Heart right ventricle (tissue), 16 donors: ENCODE data around the gene FBN1. TPM values are rescaled to one million over a fixed set of nuclear protein-coding genes. Genes with fewer than 3 reads are reported as not detected.

Source experiments
- ATAC-seq, 8 donors: fragments of 200-7000 bp; cut with Tn5 transposase; one replicate each; pipeline ENCODE4 v1.9.1; 2020; ENCODE audit warnings: mild to moderate bottlenecking in 8 of 8, moderate library complexity in 8 of 8, moderate number of reproducible peaks in 1 of 8
- DNase-seq, 2 donors: peaks; one replicate each; pipeline ENCODE4 v3.0.0-alpha.2; 2020
- H3K27ac ChIP-seq, 10 donors: fragments of 200-600 bp; sonication (generic) in 2 of 10; one replicate each; pipeline versions ENCODE4 v1.5.0 to v1.8.0; 2020 to 2022; ENCODE audit warnings: mild to moderate bottlenecking in 3 of 10
- H3K27me3 ChIP-seq, 7 donors: fragments of 200-600 bp; one replicate each; pipeline ENCODE4 v1.8.0; 2021 to 2022; ENCODE audit warnings: mild to moderate bottlenecking in 2 of 7
- H3K36me3 ChIP-seq, 9 donors: fragments of 200-600 bp; sonication (generic) in 1 of 9; one replicate each; pipeline versions ENCODE4 v1.5.0 to v1.8.0; 2020 to 2022; ENCODE audit warnings: mild to moderate bottlenecking in 2 of 9
- H3K4me1 ChIP-seq, 9 donors: fragments of 200-600 bp; sonication (generic) in 1 of 9; one replicate each; pipeline versions ENCODE4 v1.5.0 to v1.8.0; 2020 to 2022; ENCODE audit warnings: mild to moderate bottlenecking in 4 of 9
- H3K4me3 ChIP-seq, 10 donors: fragments of 200-600 bp; sonication (generic) in 2 of 10; one replicate each; pipeline versions ENCODE4 v1.5.0 to v1.8.0; 2020 to 2022; ENCODE audit warnings: mild to moderate bottlenecking in 7 of 10, moderate library complexity in 2 of 10
- H3K9me3 ChIP-seq, 11 donors: fragments of 200-600 bp in 10 of 11; sonication (generic) in 2 of 11; one replicate each; pipeline versions ENCODE4 v1.5.0 to v1.8.0; 2013 to 2022; ENCODE audit warnings: mild to moderate bottlenecking in 2 of 11, control low read depth in 1 of 11, moderate library complexity in 1 of 11
- WGBS, 2 donors: extraction: QIAGEN DNeasy Blood & Tissue Kit; methylation state at CpG; one replicate each; pipeline ENCODE4 v1.1.7; 2013; ENCODE audit warnings: inconsistent platforms in 1 of 2; 5-methylcytosine and 5-hydroxymethylcytosine counted together
- intact Hi-C, 10 donors: fragments of 100-400 bp; cut with DNase I; formaldehyde crosslinking; loops; one replicate each; pipeline versions ENCODE4 v1.11.1 to v1.14.2; 2022
- polyA plus RNA-seq, 2 donors: library from polyadenylated mRNA; stranded (reverse); fragments of 200-250 nt; gene quantifications; one replicate each; pipeline ENCODE4 v1.2.3, GENCODE V29; 2013
- total RNA-seq, 10 donors: library from RNA; stranded (reverse); fragmentation: NEBNext Ultra II Directional in 3 of 10; extraction: Animal tissue kit (Norgen Biotek cat#: 25700) in 3 of 10; gene quantifications; one replicate each; pipeline versions ENCODE4 v1.2.1 to v1.2.4, GENCODE V29; 2021 to 2023
- TF ChIP-seq, protein P1 (sequence below), 9 donors: fragments of 200-600 bp; sonication (generic) in 2 of 9; IDR thresholded peaks; one replicate each; pipeline versions ENCODE4 v1.5.0 to v1.8.0; 2021 to 2022; ENCODE audit warnings: antibody characterized with exemption in 9 of 9, mild to moderate bottlenecking in 5 of 9, moderate library complexity in 1 of 9
- donor health status: Arrhythmogenic right ventricular cardiomyopathy.
- donor health status: ischemic (EF 13 %, LVEDD 7.1; RV severe dilation, severe dysfunction).
- donor health status: healthy with polysubstance abuse.
- donor health status: DM: no; HTN: yes; CAD: no.
- donor health status: DM: no; HTN: no; CAD: no.
- donor health status: ischemic (EF 25% LVEDD 6.9; RV normal size, moderate dysfunction).
- donor health status: ischemic (EF 25% LVEDD 5.7; RV mildly dilated, moderate dysfunction).
- donor health status: healthy.
- donor health status: DM: yes; HTN: yes; CAD: no.
- donor health status: Ischemic cardiomyopathy.
- donor health status: ischemic (EF 35%, LVEDD 5.7; RV mildly dilated, moderate dysfunction).
- donor health status: nonischemic (EF 11% LVEDD 7.7; RV severe dilation, severe dysfunction).
- donor health status: DM: yes; HTN: yes; CAD: no.
- donor health status: PGD.
- donor health status: ischemic (EF 29% LVEDD 5.4; RV normal size, mild dysfunction).
- donor health status: nonischemic (EF 23%, LVEDD 6.1; RV moderate dilation, normal function).

FBN1 gene
- total and polyA plus RNA-seq, 12 donors, result 7.0 to 116 (median 31.1) TPM

DNA sequence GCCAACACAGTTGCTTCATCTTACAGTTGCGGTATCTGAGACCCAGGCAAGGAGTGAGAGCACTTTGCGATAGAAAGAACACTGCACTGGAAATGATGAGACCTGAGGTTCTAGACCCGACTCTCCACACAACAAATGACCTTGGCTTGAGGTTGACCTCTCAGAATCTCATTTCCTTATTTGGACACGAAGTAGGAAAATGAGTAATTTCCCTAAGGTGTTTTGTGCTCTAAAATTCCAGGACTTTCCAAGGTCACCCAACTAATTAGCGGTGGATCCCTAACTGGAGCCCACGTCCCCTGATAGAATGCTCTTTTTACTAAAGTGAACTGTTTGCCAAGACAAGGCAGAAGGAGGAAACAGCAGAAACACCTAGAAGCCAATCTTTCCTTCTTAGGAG is 26.7 kb upstream of the FBN1 start:
- TF ChIP-seq, protein P1, sequence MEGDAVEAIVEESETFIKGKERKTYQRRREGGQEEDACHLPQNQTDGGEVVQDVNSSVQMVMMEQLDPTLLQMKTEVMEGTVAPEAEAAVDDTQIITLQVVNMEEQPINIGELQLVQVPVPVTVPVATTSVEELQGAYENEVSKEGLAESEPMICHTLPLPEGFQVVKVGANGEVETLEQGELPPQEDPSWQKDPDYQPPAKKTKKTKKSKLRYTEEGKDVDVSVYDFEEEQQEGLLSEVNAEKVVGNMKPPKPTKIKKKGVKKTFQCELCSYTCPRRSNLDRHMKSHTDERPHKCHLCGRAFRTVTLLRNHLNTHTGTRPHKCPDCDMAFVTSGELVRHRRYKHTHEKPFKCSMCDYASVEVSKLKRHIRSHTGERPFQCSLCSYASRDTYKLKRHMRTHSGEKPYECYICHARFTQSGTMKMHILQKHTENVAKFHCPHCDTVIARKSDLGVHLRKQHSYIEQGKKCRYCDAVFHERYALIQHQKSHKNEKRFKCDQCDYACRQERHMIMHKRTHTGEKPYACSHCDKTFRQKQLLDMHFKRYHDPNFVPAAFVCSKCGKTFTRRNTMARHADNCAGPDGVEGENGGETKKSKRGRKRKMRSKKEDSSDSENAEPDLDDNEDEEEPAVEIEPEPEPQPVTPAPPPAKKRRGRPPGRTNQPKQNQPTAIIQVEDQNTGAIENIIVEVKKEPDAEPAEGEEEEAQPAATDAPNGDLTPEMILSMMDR (IDR thresholded peaks at IDR 0.05), result no peak
- H3K27me3 ChIP-seq, result no peaks in the 10 kb centered on the region
- 69 to 80% methylated on average over 6 of the region's 6 CpGs for WGBS, 2 donors
- H3K4me3 ChIP-seq, result no peak overlapping the region
- ATAC-seq (peak in 5 of 8 donors; percentile 11 to 26 (median 23)), DNase-seq (no peak)
- peaks cover 0 to 10% (median 0%) of the 10 kb centered on the region in 9 donors for H3K4me1 ChIP-seq
- no peaks in the 10 kb centered on the region for H3K36me3 ChIP-seq
- H3K27ac ChIP-seq, result peak overlapping the region in 9 of 10 donors; percentile 62 to 88 (median 68)
- intact Hi-C loops, result no loop called here
- no peaks in the 10 kb centered on the region for H3K9me3 ChIP-seq

DNA sequence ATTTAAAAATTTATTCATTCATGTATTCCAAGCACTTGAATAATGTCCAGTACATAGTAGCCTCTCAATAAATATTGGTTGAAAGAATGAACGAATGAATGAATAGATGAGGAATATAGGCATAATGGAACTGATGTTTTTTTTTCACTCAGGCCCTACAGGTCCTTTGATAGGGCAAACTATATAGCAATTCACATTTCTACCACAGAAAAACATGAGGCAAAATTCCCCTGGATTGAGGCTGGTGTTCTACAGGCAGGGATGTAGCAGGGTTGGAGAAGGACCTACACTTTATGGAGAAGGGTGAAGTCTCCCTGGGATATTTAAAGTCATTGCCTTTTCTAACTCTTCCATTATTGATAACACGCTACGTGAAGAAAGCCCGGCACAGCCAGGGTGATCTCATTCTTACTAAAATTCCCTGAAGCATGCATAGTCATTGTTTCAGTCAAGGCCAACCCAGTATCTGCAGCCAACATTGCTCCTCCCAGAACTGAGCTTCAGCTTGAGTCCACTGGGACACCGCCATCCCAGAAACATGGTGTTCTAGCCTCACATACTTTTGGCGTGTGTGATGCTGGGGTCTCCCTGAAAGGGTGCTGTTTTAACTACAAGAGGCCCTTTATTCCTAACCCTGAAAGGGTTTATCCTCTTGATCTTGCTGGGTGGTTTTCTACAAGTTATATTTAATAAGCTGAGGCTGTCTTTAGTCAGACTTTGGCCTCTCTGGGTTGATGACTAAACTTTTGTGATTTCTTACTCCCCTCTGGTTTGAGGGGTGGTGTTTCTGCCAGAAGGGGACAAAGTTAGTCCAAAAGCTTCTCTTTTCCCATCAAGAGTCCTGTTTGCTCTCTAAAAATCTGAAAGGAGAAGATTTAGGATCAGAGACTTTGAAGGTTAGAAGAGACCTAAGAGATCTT is 25.9 kb upstream of the FBN1 start:
- WGBS, 2 donors, result 54 to 59% methylated on average over 6 of the region's 6 CpGs

DNA sequence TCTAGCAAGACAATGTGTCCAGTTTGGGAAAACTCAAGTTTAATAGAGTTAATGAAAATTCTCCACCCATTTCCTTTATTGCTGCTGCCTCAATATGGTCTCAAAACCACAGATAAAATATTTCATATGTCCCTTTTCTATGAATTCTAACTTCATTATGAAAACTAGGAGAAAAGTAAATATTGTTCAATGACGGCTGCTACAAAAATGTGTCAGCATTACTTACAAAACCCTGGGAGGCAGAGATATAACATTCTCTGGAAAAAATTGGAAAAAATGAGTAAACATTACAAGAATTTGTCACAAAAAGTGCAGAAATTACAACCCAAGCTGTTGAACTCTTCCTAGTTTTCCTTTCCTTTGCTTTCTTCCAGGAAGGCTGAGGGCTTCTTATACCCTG is 22.2 kb upstream of the FBN1 start:
- peaks cover 0 to 9% (median 0%) of the 10 kb centered on the region in 9 donors for H3K4me1 ChIP-seq
- no peak overlapping the region for H3K4me3 ChIP-seq
- DNase-seq, result no peak
- peak overlapping the region in 5 of 10 donors; percentile 10 to 64 (median 30) for H3K27ac ChIP-seq
- no peaks in the 10 kb centered on the region for H3K36me3 ChIP-seq
- intact Hi-C loops, result no loop called here
- H3K27me3 ChIP-seq, result no peaks in the 10 kb centered on the region
- TF ChIP-seq, protein P1 (IDR thresholded peaks at IDR 0.05), result no peak
- 75 to 83% methylated on average over 1 of the region's 1 CpG for WGBS, 2 donors
- no peak for ATAC-seq
- H3K9me3 ChIP-seq, result no peaks in the 10 kb centered on the region

More for the DNA sequence above, 25.9 kb upstream of the FBN1 start:
- no peak overlapping the region for H3K4me3 ChIP-seq
- H3K4me1 ChIP-seq, result peaks cover 0 to 10% (median 0%) of the 10 kb centered on the region in 9 donors
- H3K27ac ChIP-seq, result peak overlapping the region in 9 of 10 donors; percentile 62 to 88 (median 68)
- DNase-seq (peak; percentile 40 to 57), ATAC-seq (peak; percentile 77 to 92 (median 88))
- TF ChIP-seq, protein P1 (IDR thresholded peaks at IDR 0.05), result no peak
- H3K27me3 ChIP-seq, result no peaks in the 10 kb centered on the region
- no peaks in the 10 kb centered on the region for H3K9me3 ChIP-seq
- H3K36me3 ChIP-seq, result no peaks in the 10 kb centered on the region
- intact Hi-C loops, result no loop called here

DNA sequence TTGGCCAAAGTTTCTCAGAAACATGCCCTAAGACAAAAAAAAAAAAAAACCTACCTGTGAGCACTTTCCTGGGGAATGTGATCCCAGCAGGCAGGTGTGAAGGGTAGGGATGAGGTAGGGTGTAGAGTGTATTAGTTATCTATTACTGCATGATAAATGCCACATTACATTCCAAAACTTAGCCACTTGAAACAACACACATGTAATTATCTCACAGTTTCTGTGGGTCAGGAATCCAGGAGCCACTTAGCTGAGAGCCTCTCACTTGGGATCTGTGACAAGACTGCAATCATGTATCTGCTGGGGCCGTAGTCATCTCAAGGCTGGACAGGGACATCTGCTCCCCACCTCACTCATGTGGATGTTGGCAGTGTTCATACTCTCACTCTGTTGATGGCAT is 18.9 kb upstream of the FBN1 start:
- H3K27ac ChIP-seq, result no peak overlapping the region
- H3K4me1 ChIP-seq, result no peaks in the 10 kb centered on the region
- DNase-seq (no peak), ATAC-seq (no peak)
- no peaks in the 10 kb centered on the region for H3K36me3 ChIP-seq
- intact Hi-C loops, result no loop called here
- H3K9me3 ChIP-seq, result peaks cover 0 to 9% (median 0%) of the 10 kb centered on the region in 11 donors
- TF ChIP-seq, protein P1 (IDR thresholded peaks at IDR 0.05), result no peak
- 77 to 81% methylated on average over 1 of the region's 1 CpG for WGBS, 2 donors
- no peak overlapping the region for H3K4me3 ChIP-seq
- H3K27me3 ChIP-seq, result no peaks in the 10 kb centered on the region
